HEK293 (cell line): ENCODE results near the gene PRR18.

ENCODE experiments used
- ZNF302 ChIP-seq: fragments of 450-650 bp; formaldehyde crosslinking; IDR thresholded peaks from 2 replicates; pipeline ENCODE4 v1.5.1; 2016; ENCODE audit warnings: missing biosample characterization, missing genetic modification characterization, low read depth
- ZNF791 ChIP-seq: fragments of 450-650 bp; formaldehyde crosslinking; IDR thresholded peaks from 2 replicates; pipeline ENCODE4 v1.5.1; 2016; ENCODE audit warnings: missing biosample characterization, missing genetic modification characterization
- TF ChIP-seq, protein P1 (sequence below): fragments of 450-650 bp; formaldehyde crosslinking; IDR thresholded peaks from 2 replicates; pipeline ENCODE4 v1.5.1; 2016; ENCODE audit warnings: missing biosample characterization, missing genetic modification characterization
- TF ChIP-seq, protein P2 (sequence below): fragments of 450-650 bp; formaldehyde crosslinking; IDR thresholded peaks from 2 replicates; pipeline ENCODE4 v1.5.1; 2016; ENCODE audit warnings: missing biosample characterization, missing genetic modification characterization, low read depth

DNA sequence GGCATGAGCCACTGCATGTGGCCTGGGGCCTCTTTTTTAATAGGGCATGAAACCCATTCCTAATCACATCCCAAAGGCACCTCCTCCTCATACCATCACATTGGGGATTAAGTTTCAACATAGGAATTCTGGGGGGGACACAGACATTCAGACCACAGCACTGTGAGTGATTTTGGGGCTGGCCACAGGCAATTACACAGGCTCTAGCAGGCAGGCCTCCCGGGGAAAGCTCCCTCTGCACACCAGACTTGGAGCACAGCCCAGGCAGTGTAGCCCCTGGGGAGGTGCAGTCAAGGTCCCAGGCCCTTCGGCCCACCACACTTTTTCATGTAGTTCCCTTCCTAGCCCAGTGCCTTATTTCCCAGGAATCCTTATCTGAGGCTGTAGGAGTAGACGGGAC, 28.7 kb upstream of the PRR18 start:
- TF ChIP-seq, protein P1, sequence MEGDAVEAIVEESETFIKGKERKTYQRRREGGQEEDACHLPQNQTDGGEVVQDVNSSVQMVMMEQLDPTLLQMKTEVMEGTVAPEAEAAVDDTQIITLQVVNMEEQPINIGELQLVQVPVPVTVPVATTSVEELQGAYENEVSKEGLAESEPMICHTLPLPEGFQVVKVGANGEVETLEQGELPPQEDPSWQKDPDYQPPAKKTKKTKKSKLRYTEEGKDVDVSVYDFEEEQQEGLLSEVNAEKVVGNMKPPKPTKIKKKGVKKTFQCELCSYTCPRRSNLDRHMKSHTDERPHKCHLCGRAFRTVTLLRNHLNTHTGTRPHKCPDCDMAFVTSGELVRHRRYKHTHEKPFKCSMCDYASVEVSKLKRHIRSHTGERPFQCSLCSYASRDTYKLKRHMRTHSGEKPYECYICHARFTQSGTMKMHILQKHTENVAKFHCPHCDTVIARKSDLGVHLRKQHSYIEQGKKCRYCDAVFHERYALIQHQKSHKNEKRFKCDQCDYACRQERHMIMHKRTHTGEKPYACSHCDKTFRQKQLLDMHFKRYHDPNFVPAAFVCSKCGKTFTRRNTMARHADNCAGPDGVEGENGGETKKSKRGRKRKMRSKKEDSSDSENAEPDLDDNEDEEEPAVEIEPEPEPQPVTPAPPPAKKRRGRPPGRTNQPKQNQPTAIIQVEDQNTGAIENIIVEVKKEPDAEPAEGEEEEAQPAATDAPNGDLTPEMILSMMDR (tag by site-specific recombination): no peak
- TF ChIP-seq, protein P2, sequence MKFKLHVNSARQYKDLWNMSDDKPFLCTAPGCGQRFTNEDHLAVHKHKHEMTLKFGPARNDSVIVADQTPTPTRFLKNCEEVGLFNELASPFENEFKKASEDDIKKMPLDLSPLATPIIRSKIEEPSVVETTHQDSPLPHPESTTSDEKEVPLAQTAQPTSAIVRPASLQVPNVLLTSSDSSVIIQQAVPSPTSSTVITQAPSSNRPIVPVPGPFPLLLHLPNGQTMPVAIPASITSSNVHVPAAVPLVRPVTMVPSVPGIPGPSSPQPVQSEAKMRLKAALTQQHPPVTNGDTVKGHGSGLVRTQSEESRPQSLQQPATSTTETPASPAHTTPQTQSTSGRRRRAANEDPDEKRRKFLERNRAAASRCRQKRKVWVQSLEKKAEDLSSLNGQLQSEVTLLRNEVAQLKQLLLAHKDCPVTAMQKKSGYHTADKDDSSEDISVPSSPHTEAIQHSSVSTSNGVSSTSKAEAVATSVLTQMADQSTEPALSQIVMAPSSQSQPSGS (tag by site-specific recombination): no peak
- no peak for TF ChIP-seq ZNF302 (tag by site-specific recombination)
- TF ChIP-seq ZNF791 (tag by site-specific recombination): no peak
